HG03439 (cell line): ENCODE results near the gene FAM219B.

Experiments
- ATAC-seq: cut with Tn5 transposase; IDR thresholded peaks from one replicate; pipeline ENCODE4 v1.9.1; 2021; ENCODE audit warnings: mild to moderate bottlenecking, moderate library complexity; ENCODE audit not compliant: unreplicated experiment

FAM219B gene

DNA sequence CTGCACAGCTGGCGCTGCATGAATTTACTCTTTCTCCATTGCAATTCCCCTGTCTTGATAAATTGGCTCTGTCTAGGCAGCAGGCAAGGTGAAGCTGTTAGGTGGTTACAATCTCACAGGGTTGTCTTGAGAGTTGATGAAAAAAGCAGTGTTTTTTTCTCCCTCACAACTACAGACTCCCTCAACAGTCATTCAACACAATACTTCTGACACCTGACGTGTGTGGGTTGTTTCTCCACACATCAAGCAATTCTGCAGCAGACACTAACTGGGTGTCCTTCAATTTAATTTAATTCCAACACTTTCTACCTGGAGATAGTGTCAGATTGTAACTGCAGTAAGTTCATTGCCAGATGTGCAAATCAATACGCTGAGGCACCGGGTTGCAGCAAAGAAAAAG, 28.4 kb downstream of the FAM219B start:
- ATAC-seq: no peak

DNA sequence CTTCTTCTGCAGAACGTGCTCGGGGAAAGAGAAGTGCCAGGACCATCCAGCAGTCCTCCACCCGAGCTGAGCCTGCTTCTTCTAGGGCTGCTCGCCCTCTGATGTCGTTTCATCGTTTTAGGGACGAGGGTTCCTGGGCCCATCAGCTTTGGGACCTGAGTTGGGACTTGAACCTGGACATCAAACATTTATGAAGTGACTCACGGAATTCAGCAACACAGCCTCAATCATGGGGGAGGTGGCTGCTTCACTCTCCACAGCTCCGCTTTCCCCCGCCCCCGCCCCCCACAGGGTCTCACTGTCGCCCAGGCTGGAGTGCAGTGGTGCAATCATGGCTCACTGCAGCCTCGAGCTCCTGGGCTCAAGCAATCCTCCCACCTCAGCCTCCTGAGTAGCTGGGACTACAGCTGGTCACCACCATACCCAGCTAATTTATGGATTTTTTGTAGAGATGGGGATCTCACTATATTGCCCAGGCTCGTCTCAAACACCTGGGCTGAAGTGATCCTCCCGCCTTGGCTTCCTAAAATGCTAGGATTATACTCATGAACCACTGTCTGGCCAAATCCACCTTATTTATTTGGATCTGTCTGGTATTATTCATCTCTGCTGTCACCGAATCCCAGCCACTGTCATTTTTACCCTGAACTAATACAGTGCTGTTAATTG, 32.8 kb downstream of the FAM219B start:
- peak; percentile 1 for ATAC-seq

DNA sequence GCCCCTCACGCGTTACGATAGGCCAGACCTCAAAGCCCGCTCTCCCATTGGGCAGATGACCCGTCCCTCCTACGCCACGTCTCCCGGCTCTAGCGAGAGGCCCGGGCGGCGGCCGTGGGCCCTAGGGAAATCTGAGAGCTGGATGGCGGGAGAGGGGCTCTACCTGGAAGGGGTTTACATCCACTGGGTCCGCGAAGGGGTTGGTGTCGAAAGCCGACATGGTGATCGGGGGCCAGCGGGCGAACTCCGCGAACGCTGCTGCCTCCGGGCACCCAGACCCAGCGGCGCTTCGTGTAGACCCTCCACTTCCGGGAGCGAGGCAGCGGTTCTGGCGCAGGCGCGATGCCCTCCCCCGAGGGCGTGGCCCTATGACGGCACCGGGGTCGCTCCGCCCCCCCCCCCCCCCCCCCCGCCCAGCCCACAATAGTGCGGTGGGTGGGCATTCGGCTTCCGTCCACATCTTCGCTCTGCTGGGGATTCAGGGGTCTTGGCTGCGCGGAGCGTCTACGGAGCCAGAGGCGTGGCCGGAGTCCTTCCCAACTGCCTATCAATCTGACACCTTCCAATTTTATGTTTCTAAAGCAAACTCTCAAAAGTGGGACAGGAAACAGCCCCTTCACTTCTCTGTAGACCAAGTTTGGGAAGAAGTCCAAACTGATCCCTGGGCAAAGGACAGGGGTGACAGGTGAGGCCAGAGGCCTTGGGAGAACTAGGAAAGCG, 33.5 kb downstream of the FAM219B start, which contains the start of gene SCAMP2:
SCAMP2 (minus strand) TSS at position 330 of the 720 bp plus-strand sequence; CDS start at position 220, 110 bp downstream.
- peak; percentile 80 for ATAC-seq

DNA sequence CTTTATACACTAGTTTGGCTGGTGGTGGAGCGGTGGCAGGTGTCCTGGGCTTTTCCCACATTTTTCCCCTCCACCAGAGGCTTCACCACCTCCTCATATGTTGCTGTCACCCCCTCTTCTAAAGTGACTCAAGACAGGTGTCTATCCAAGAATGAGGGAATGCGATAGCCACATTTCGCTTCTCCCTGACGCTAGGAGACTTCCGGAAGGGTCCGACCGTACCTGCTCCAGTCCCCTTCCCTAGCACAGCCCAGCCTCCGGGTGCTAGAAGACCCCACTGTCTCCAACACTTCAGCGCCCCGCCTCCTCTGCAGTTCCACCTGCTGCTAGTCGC, 34.0 kb downstream of the FAM219B start:
- ATAC-seq: no peak

DNA sequence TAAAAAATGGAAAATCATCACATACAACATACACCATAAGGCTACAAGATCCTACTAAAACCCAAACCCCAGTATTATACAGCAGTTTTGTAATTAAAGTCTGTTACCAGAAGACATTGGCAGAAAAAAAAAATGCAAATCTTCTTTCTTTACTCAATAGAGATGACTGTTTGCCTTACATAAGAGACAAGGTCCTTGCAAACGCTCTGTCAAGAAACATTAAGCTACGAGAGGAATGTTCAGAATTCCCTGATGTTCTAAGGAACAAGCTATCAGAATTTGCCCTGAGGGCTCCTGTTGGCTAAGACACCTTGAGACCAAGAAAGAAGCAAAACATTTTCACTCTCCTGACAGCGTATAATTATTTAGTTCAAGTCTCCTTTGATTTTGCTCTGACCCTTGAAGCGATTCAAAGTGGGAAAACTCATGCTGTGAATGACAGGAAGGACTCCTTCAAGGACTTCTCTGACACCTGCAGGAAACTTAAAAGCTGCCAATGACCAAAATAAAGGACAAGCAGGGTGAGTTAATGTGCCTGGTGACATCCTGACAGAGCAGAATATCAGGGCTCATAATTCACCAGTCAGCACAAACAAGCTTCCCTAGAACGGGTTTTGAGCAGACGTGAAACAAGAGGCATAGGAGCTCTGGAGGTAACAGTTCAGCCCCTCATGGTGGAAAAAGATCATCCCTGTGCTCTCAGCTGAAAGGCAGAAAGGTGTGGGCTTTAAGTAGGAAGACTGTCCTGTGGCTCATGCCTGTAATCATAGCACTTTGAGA, 36.0 kb downstream of the FAM219B start:
- no peak for ATAC-seq

DNA sequence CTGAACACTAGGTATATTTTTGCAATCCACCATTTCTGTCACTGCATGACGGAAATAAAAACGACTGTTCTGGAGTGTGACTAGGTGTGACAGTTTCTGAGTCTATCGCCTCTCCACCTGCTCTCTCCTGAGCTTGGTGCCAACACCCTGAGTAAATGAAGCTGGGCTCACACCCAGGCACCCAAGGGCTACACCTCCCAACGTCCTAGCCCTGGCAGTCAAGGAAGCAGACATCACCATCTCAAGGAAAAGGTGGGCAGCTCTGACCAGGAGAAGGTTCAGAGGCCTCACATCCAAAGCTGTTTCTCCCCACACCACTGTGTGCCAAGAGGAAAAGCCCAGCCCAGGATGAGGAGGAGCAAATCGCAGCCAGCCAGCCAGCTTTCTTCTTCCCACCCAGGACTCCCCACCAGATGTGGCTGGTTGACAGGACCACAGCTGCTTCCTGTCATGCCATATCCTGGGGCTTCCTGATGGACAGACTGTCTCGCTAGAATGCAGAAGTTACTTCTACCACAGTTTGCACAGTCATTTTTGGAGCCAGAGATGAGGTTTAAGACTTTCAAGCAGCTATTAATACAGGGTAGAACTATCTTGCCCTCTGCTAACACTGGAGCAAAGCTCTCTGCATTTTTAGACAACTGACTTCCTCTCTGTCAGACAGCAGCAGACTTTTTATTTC, 36.8 kb downstream of the FAM219B start:
- ATAC-seq: peak; percentile 40

DNA sequence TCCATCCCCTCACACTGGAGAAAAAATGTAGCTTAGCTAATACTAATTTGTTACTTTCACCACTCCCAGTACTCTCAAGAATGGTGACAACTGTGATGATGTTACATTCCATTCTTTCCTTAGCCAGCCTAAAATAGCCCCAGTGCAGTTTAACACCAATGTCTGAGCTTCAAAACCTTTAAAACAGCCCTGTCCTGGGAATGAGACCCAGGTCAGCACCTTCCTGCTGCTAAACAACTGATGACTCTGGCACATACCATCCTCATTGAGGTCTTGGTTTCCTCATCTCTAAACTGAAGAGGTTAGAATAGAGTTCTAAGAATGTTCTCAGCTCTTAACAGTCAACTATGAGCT, 37.3 kb downstream of the FAM219B start:
- ATAC-seq: no peak

DNA sequence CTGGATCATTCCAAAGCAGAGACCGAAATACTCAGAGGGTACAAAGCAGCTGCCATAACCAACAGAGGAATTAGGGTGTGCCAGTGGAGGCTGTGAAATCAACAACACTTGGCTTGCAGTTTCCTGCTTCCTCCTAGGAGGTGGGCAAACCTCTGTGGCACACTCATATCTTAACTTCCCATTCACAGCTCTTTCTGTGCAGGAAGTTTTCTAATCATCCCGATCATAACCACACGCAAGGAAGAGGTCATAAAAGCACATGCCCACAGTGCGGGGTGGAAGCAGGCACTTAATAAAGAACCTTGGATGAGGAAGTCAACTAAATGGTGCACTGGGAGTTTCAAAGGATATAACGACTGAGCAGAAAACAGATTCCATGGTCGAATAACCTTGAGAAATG, 38.6 kb downstream of the FAM219B start:
- ATAC-seq: no peak

DNA sequence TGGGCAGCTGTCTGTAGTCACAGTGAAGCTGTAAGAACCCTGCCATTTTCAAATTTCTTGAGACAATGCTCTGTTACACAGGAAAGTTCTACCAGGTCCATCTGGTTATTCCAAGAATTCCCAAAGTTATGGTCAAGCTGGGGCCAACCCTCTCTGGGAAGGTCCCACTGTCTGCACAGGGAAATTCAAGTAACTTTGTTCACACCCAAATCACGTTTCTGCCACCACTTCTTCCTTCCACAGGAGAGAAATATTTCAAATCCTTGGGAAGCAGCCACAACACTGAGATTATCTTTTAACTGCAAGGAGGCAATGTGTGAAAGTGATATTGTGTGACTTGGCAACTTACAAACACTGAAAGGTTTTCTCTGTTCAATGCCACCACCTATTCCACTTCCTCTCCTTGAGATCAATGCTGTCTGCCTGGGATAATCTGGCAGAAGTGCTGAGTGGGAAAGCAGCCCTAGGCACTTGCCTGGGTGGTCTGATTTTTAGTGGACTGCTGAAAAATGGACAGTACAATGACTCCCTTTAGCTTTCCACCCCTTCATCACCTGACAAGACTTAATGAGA, 39.1 kb downstream of the FAM219B start:
- no peak for ATAC-seq

DNA sequence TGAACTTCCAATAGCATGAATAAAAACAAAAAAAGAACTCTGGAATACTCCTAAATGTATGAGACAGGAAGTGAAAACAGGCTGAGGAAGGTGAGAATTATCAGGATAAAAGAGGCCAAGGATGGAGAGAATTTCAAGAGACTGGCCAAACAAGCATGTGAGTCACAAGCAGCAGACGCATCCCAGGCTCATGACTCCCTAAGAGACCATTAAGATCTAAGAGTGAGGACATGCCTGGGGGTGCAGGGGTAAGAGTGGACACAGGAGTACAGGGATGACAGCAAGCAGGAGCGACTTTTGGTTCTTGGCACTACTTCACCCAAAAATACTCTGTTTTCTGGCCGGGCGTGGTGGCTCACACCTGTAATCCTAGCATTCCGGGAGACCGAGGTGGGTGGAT, 40.6 kb downstream of the FAM219B start:
- no peak for ATAC-seq

DNA sequence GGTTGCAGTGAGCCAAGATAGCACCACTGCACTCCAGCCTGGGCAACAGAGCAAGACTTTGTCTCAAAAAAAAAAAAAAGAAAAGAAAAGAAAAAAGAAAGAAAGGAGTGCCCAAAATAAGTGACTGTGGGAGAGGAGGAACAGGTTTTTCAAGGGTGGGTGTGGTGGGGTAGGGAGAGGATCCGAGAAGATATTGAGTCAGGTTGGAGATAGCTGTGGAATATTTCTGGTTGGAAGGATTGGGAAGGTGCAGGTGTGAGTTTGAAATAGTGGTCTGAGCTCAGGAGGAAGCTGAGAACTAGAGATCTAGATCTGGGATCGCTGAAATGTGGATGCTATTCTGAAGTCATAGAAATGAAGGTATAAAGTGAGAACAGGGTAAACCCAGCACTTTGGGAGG, 41.3 kb downstream of the FAM219B start:
- no peak for ATAC-seq

DNA sequence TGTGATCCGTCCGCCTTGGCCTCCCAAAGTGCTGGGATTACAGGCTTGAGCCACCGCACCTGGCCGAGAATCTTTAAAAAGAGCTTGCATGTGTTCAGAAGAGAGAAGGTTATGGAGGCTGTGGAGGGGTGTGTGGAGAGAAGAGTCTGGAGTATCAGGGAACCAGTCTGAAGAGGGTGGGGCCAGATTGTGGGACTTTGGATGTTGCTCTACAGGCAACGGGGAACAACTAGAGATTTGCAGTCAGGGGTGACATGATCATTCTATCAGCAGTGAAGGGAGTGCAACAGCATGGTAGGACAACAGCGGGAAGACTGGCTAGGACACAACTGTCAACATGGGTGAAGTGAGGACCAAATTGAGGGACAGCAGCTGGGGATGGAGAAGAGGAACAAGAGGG, 42.4 kb downstream of the FAM219B start:
- no peak for ATAC-seq

DNA sequence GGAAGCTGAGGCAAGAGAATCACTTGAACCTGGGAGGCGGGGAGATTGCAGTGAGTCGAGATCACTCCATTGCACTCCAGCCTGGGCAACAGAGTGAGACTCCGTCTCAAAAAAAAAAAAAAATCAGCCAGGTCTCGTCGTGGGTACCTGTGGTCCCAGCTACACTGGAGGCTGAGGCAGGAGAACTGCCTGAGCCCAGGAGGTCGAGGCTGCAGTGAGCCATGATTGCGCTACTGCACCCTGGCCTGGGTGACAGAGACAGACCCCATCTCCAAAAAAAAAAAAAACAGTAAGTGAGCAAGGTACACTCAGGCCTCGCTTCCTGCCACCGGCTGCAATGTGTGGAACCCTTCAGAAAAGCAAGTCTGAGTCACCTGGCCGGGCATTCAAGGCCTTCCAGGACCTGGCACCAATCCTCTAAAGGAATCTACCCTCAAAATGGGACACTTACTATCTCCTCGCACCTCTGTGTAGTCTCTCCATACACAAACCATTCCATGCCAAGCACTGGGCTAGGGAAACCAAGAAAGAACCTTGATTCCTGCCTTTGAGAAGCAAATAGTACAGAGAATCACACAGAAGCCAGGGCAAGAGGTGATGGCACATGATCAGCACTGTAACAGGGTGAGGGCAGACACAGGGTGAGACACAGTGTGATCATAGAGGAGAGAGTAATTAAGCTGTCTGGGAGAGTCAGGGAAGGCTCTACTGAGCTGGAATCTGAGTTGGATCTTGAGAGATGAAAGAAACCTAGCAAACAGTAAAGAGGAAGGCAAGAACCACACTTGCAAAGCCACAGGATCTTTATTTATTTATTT, 43.2 kb downstream of the FAM219B start:
- ATAC-seq: no peak

DNA sequence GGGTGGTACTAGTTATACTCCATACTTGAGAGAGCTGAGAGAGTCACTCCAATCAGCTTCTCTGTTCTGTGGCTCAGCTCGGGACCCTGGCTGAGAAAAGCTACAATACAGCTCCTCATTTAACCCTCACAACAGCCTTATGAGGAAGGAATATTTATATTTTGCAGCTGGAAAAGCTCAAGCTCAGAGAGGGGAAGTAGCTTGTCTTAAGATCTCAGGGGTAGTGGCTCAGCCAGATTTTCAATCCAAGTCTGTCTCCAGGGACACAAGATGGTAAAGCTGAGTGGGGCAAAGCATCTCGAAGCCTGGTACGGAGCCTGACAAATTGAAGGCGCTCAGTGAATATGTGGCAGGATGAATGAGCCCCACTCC, 48.3 kb downstream of the FAM219B start:
- no peak for ATAC-seq

DNA sequence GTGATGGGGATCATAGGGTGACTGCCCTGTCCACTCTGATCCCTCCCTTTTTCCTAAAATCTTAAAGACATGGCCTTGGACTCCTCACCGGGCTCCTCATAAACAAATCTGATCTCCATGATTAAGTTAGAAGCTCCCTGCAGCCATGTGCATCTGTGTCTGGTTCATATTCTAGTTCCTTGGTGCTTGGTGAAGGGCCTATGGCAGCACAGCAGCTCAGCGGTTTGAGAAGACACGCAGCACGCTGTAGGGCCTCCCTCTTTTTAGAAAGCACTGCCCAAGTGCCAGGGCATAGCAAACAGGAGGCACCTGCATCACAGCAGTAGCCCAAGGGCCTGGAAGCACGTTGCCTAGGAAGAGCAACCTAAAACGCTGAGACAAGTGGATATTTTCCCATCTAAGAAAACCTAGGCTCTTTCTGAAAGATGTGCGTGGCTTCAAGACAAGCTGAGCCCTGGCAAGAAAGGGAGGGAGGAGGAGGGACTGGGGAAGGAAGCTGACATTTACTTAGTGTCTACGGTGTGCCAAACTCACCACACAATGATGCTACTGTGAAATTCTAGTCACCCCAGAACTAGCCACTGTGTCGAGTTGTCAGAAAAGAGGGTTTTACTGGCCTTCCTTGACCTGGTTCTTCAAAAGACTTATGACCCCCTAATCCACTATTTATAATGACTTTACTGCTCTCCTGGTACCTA, 48.8 kb downstream of the FAM219B start:
- no peak for ATAC-seq

DNA sequence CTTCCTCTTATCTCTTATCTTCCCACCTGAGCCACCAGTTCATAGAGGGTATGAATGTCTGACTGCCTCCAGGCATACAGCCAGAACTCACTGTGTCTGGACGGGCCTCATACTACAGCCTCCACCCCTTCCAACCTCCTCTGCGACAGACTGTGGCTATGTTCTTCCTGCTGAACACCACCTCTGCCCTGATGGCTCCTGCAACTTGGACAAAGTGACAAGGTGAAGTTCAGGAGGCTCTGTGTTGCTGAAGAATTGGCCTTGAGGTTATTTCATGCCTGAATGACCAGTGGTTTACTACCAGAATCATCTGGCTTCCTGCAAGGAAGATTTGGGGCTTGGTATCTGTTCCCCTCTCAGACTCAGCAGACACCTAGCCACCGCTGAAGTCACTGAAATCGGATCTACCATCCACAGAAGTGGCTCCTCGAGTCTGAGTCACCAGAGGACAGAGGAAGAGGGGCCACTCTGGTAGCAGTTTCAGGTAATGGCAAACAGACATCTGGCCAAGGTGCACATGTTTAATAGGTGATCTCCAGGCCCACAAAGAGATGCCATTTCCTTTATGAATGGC, 49.5 kb downstream of the FAM219B start:
- ATAC-seq: no peak

DNA sequence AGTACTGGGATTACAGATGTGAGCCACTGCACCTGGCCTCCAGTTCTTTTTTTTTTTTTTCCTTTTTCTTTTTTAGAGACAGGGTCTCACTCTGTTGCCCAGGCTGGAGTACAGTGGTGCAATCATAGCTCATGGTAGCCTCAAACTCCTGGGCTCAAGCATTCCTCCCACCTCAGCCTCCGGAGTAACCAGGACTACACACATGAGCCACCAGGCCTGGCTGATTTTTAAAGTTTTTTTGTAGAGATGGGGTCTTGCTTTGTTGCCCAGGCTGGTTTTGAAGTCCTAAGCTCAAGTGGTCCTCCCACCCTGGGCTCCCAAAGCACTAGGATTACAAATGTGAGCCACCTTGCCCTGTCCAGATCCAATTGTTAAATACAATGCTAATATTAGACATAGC, 50.1 kb downstream of the FAM219B start:
- no peak for ATAC-seq

DNA sequence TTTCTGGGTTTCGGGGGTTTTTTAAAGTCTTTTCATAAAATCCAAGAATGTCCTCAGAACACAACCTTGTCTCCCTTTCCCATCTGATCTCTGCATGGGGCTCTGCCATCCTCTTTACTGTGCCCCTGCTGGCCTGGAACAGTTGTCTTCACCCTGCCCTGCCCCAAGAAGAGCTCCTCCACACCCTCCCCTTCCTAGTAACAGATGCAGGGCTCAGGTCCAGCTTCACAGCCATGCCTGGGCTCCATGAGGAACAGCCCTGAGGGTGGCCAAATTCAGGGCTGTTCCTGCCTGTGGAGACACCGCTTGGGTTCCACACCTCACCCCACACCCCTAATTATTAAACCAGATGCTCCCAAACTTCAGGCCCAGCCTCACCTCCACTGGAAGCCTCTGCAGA, 50.8 kb downstream of the FAM219B start:
- no peak for ATAC-seq

DNA sequence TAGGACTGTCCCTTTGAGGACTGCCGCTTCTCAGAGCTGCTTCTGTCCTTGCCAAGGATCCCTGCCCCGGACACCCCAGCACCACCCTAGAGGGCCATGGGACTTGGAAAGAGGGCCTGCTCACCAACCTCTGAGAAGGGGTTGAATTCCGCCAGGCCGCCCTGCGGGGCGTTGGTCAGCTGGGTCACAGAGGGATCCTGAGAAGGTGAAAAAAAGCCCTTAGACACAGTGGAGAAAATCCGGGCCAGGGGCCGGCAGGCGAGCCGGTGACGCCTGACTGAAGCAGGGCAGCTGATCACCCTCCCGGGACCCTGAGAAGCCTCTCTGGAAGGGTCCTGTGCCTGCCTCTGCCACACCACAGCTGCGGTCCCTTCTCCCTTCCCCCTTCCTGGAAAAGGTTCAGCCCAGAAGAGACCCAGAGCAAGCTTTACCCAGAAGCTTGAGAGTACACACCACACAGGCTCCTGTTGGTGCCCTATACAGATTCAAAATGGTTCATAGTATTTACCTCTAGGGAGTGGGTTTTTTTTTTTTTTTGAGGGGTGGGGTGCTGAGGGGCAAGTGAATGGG, 52.1 kb downstream of the FAM219B start:
- ATAC-seq: no peak
